RKO (cell line): ENCODE measurements around the gene TMEM200B.
"Not testable (repeated sequence)": the region's sequence is repeated elsewhere in the genome, so short reads cannot be mapped to it uniquely, and the experiment has no call there.

Source experiments
- DNase-seq: peaks from one replicate; pipeline ENCODE4 v3.0.0-alpha.2; 2016; ENCODE audit warnings: low spot score

The TMEM200B gene

DNA sequence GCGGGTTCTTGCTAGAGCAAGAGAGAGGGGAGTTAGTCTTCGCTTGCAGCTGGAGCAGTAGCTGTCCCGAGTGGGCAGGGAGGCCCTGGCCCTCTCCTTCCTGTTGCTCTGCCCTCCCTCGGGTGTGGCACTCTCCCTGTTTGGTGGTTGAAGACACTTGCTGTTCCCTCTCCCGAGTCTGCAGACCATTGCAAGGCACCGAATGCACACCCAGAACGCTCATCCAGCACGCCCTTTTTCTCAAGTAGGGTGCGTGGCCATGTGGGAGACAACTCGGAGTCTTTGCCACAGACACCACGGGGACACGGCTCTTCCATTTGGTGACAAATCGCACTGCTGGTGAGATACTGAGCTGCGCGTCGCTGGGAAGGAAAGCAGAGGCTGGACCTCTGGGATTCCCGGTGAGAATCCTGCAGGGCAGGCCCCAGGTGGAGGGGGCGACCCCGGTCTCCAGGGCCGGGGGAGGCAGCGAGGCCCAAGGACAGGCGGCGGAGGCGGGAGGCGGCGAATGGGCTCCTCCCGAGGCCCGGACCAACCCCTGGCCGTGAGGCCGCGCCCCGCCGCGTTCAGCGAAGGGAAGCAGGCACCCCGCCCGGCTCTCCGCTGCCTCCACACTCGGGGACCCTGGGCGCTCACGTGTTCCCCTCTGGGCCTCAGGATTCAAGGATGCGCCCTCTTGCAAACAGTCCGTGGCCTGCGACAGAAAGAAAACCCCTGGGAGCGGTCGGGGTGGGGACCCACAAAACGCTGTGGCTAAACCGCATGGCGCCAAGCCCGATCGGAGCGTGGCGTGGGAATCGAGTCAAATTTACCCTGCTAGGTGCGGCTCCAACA, 10.4 kb upstream of the TMEM200B start:
- no peak for DNase-seq

DNA sequence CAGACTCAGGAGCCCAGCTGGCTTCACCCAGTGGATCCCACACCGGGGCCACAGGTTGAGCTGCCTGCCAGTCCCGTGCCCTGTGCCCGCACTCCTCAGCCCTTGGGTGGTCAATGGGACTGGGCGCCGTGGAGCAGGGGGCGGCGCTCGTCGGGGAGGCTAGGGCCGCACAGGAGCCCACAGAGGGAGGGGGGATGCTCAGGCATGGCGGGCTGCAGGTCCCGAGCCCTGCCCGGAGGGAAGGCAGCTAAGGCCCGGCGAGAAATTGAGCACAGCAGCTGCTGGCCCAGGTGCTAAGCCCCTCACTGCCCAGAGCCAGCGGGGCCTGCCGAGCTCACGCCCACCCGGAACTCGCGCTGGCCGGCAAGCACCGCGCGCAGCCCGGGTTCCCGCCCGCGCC, 7.4 kb upstream of the TMEM200B start:
- not testable (repeated sequence) for DNase-seq

DNA sequence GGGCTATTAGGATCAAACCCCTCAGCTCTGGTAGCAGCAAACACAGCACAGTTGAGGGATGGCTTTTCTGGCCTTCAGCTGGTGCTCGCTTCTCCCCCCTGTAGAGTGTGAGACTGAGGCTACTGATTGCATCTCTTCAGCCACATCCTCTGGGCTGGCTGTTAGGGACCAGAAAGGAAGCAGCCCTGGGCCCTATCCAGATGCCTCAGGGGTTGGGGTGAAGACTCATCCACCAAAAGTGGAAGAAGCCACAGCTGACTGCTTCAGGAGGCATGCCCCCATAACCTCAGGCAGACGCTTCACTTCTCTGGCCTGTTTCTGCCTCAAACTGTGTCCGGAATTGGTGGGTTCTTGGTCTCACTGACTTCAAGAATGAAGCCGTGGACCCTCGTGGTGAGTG, 6.2 kb upstream of the TMEM200B start:
- DNase-seq: no peak

DNA sequence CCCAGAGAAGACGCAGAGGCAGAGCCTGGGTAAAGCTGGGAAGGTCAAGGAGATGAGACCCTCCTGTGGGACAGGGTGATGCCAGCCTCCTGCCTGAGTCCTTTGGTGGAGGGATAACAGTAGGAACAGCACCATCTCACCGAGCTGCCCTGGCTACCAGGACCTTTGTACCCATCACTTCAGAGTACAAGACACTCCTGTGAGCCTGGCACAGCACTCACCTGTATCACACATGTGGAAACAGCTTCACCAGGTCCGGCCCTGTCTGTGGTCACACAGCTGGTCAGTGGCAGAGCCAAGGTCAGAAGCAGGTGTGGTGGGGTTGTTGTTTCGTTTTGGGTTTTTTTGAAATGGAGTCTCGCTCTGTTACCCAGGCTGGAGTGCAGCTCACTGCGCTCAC, 5.0 kb upstream of the TMEM200B start:
- no peak for DNase-seq

DNA sequence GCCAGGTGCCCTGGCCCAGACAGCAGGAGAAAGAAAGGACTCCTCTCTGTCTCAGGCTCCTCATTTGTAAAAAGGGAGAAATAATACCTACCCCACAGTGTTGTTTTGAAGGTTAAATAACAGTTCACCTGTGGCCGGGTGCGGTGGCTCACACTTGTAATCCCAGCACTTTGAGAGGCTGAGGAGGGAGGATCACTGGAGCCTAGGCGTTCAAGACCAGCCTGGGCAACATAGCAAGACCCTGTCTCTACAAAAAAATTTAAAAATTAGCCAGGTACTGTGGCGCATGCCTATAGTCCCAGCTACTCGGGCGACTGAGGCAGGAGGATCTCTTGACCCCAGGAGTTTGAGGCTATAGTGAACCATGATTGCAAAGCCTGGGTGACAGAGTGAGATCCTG, 2.5 kb upstream of the TMEM200B start:
- DNase-seq: no peak

DNA sequence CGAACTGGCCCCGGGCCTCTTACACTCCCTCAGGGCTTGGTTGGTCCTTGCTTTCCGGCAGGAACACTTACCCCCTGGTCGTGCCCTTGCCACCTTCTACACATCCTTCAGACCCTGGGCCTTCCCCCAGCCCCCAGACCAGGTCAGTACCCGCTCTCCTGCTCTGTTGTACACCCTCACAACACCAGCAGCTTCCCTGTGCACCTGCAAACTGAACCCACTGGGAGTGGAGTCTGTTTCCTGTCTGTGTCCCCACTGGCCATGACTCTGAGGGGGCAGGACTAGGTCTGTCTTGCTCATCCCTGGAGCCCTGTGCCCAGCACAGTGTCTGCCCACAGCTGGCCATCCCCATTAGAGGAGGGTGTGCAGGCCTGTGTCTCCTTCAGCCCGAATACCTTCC, 2.1 kb upstream of the TMEM200B start:
- DNase-seq: no peak

DNA sequence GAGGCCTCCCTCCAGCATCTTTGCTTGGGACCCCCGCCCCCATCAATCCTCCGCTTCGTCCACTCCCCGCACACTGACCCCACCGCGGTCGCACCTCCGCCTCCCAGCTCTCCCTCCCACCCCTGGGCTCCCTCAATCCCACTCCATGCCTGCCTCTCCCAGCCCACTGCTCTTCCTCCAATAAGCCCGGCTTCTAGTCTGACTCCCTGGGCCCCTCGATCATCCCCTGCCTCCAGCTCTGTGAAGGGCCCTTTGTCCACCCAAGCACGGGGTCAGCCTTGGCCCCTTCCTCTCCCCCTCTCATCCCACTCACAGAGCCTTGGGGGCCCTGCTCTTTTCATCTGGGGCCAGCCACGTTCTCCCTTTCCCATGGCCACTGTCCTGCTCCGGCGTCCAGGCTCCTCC, 1.5 kb upstream of the TMEM200B start:
- no peak for DNase-seq

DNA sequence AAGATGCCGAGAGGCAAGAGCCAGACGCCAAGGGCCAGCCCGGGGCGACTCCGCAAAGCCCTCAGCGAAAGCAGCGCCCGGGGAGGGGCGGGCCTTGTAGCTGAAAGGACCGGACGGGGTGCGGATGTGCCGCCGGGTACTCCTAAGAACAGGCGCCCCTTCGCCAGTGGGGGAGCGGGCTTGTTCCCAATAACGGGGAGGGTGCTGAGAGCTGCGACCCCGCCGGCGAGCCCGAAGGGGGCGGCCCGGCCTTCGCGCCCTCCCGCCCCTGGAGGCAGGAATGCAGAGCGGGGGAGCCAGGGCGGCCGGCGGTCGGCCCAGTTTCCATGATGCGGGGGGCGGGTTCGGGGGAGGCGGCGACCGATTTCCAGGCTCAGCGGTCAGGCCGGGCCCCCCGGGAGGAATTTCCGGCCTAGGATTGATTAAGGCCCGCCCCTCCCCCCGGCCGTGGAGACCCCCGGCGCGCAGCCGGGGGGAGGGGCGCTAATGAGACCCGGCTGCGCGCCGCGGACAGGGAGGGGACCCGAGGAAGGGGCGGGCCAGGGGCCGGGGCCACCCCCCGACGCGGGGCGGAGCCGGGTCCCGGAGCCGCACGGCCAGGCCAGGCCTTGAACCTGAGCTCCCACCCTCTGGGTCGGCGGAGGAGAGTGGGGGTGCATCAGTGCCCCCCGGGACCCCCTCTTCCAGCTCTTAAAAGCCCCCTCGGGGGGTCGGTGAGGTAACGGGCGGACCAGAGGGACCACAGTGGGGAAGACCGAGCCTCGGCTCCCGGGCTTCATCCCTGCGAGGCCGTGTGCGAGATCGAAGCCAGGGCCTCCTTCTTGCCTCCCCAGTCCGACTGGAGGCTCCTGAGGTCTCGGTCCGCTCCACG, 898 bp upstream of the TMEM200B start:
- DNase-seq: no peak

DNA sequence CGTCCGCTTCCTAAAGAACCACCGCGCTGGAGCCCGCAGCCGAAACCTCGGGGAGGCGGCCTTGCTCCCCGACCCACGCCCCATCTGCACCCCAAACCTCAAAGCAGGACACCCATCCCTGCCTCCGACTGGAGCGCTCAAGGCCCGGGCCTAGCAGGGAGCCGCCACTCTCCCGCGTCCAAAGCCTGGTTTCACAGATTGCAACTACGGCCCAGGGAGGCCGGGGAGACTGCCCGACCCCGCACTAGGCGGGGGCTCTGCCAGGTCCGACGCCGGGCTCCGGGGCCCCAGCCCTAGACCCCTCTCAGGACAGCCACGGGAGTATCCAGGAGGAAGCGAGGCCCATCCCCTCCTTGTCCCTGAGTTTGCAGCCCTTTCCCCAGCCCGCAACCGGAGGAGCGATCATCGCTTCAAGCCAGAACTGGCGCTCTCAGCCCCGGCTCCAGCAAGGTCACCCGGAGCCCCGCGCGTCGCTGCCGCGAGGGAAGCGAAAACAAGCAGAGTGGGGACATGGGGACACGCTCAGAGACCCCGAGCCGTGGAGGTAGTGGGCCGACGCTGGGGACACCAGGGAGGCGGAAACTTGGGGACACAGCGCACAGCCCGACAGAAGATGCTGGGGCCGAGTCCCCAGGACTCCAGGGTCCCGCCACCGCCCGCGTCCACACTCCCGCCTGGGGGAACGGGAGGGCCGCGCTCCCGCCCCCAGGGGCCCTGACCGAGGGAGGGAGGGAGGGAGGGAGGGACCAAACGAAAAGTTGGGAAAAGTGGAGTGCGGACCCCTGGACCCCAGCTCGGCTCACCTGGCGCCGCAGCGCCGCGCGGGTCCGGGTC, 433 bp downstream of the TMEM200B start:
- no peak for DNase-seq

DNA sequence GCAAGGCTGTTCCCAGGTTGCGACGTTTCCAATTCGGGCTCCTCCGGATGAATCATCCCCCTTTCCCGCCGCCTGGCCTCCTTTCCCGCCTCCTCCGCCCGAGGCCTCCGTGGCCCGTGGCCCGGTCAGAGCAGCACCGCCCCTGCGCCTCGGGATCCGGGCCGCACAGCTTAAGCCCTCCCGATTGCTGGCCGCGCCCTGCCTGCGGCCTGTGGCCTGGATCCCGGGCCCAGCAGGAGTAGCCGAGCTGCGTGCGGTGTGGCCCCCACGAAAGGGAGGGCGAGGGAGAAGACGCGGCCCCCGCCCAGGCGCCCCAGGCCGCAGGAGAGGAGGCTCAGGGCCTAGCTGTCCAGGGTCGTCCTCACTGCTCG, 1.0 kb downstream of the TMEM200B start:
- DNase-seq: no peak

DNA sequence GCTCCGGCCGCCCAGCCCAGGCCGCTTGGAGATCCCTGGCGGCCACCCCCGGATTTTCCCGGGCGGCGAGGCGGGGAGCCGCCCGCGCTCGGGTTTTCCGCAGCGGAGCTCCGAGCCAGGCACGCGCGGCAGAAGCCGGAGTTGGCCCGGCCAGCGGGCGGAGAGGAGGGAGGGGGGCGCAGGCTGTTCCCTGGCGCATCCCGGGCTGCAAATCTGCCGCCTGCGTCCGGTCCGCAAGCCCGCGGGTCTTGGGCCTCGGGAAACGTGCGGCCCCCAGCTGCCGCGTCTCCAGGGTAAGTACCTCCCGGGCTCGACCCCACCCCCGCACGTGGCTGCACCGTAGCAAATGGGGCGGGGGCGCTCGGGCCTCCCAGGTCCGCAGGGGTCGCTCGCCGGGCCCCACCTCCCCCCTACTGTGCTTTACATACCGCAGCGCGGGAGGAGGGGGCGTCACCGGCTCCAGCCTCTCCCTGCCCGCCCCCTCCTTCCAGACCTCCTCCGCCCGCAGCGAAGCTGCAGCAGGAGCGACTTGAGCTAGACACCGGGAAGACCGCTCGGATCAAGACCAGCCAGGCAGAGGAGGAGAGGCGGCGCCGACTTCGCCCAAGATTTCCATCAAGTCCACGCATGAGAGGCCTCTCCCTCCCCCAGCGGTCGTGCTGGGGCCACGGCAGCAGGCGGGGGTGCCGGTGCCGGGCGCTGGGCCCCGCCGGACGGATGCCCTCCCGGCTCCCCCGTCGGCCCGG, 1.6 kb downstream of the TMEM200B start:
- DNase-seq: no peak

DNA sequence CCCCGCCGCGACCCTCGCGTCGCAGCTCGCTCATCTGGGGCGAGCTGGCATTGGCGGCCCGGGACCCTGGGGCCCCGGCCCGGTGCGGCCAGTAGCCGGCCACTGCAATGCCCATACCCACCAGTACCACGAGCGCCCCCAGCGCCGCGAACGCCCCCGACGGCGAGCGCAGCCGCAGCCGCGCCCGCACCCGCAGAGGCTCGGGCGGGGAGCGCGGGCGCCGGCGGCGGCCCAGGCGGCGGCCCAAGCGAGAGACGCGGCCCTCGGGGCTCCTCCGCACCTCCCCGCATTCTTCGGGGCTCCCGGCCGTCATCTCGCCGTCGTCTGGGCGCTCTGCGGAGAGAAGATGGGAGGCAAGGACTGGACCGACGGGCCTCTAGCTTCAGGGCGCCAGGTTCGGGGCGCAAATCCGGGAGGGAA, 2.2 kb downstream of the TMEM200B start:
- no peak for DNase-seq

DNA sequence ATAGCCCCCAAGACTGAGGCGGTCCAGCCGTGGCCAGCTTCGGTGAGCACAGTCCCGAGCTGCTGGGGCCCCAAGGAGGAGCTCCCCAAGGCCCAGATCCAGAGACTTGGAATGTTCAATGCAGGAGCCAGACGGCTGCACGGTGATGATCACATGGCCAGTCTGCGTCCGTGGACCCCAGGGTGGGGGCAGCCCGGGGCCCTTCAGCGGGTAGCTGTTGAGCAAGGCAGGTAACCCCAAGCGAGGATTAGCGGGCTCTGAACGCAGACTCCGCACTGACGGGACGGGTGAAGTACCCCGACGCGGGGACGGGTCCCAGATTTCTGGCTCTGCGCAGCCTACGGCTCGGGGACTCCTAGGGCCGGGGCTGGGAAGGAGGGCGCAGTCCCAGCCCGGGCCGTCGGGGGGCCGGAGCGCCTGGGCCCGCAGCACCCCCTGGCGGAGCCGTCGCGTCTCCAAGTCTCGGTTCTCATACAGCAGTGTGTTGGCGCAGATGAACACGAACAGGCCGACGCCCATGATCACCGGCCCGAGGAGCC, 2.7 kb downstream of the TMEM200B start:
- DNase-seq: no peak

DNA sequence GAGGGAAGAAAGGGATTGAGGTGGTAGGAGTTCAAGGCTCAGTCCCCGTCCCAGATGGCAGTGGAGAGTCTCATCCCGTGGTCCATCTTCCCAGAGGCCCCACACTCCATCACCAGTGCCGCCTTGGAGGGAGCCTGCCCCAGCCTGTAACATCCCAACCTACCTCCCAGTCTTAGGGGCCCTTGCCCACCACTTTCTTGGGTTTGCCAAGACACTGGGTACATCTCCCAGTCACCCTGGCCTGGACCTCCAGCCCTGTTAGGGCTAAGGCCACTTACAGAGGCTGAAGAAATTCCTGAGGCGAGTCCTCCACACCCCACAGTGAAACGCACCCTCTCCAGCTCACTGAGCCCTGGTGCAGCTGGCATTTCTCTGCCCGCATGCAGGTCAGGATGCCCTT, 3.3 kb downstream of the TMEM200B start:
- DNase-seq: no peak

DNA sequence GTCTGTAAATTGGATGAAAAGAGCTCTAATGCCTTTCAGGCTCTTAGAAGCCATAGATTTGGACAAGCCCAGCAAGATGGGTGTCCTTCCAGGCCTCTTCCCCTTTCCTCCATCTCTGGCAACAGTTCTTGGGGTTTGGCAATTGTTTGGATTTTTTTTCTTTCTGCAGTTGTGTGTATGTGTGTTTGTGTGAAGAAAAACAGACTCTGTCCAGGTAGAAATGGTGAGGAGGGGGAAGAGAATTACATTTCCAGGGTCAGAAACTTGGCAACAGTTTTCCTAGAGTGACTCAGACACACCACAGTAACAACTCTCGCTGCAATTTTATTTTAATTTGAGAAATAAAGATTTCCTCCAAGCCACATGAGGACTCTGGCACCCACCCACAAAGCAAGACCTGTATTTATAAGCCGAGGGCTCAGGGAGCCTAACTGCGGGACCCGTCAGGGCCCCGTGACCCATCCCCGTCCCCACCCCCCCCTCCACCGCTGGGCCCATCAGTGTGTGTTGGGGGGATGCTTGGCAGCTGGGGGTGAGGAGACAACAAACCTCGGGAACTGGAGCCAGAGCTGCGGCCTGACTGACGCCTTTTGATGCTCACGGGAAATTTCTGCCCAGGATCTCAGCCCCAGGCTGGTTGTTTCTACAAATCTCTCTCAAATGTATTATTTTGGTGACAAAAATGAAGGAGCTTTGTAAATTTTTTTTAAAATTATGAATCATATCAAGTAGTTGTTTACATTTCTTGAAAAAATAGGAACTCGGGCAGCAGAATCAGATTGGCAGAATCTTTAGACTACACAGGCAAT, 4.4 kb downstream of the TMEM200B start:
- DNase-seq: no peak

DNA sequence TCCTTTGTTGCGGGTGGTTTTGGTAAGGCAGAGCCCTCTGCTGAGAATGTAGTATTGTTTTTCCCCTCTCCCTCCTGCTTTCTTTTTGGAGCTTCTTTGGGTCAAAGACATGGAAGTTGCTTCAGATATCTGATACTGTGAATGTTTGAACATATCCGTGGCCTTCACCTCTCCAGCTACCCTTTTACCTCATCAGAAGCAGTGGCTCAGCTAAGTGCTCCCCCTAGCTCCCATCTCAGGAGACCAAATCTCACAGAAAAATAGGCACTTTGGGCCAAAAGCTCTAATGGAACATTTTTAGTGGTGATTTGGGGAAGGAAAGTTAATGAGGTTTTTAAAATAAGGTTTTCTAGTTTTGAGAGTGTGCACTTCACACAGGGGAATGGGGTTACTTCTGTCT, 6.3 kb downstream of the TMEM200B start:
- DNase-seq: no peak

DNA sequence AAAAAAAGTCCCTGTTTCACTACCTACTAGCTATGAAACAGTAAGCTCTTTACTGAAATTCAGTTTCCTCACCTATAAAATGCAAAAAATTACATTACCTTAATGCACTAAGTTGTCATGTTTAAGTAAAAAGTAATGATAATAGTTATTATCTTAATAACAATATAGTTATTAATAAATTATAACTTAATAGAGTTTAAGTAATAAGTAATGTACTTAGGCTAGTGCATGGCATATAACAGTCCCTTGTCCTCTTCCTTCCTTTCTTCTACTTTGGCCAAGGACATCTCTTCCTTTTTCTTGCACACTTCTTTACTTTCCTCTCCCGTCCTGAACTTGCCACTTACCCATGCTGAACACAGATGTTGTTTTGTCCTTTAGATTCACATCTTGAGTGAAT, 9.0 kb downstream of the TMEM200B start:
- no peak for DNase-seq

DNA sequence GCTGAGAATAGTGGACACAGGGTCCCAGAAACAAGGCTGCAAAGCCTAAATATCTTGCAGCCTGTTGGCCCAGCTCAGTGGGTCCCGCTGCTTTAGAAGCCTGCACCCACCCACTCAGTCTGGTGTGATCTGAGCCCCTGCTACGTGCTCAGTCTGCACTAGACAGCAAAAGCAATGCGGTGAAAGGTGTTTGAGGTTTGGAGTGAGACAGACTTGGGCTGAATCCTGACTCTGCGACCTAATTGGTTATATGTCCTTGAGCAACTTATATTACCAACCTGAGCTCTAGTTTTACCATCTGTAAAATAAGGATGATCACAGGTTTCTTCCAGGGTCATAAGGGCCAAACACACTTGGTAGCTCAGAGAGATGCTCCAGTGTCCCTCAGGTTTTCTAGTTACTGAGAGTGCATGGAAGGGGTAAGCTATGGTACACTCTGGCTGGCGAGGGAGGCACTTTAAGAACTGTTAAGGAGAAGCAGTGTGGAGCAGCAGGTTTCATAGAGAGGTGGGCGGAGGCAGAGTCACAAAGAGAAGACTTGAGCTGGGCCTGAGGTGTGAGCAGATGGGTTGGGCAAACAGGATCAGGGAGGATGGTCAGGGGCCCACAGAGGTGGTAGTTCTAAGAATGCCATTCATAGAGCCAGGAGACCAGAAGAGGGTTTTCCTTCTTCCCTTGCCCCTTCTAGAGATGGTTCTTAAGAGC, 10.1 kb downstream of the TMEM200B start:
- no peak for DNase-seq

DNA sequence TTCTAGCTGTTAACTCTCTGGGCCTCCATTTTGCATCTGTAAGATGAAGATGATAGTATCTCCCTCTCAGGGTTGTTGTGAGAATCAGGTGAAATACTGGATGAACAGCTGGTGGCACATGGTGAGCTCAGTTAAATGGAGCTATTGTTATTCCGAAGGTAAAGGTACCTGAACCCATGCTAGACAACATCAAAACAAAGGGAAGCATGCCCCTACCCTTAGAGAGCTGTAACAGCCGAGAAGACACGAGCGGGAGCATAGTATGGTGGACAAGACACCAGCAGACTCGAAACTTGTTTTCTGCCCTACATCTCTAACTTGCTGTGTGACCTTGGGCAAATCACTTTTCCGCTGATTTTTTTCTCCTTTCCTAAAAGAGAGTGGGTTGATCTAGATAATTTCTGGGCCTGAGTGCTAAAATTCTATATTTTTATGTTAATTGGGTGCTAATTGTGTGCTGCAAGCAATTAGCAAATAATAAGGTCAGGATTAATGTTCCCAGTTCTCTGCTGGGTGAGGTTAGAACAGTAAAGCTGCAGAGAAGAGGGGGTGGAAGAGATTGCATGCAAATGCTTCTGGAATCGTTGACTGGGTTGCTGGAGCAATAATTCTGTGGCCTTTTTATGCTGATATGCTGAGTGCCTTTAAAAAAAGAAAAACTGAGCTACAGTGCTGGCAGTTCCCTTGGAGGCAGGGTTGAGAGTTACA, 10.8 kb downstream of the TMEM200B start:
- DNase-seq: no peak
